KMS-11 (cell line): ENCODE results near the gene OXLD1.

Experiments used
- H2AFZ ChIP-seq: fragments of 200-600 bp; sonication (generic); 2 replicates; pipeline ENCODE4 v1.6.1; 2016; ENCODE audit warnings: antibody characterized with exemption, mixed run types, low read depth
- H3K27ac ChIP-seq: fragments of 200-600 bp; sonication (generic); 2 replicates; pipeline ENCODE4 v1.6.1; 2016; ENCODE audit warnings: mild to moderate bottlenecking, mixed run types
- H3K27me3 ChIP-seq: fragments of 200-600 bp; sonication (generic); 2 replicates; pipeline ENCODE4 v1.6.1; 2017; ENCODE audit warnings: mild to moderate bottlenecking, low read depth, mixed run types, moderate library complexity; ENCODE audit not compliant: insufficient read depth
- H3K36me3 ChIP-seq: fragments of 200-600 bp; sonication (generic); 2 replicates; pipeline ENCODE4 v1.6.1; 2017; ENCODE audit warnings: mild to moderate bottlenecking, mixed run types; ENCODE audit not compliant: insufficient read depth
- H3K4me1 ChIP-seq: fragments of 200-600 bp; sonication (generic); 2 replicates; pipeline ENCODE4 v1.6.1; 2016; ENCODE audit warnings: mild to moderate bottlenecking, low read depth, mixed run types; ENCODE audit not compliant: poor library complexity, severe bottlenecking
- H3K4me2 ChIP-seq: fragments of 200-600 bp; sonication (generic); 2 replicates; pipeline ENCODE4 v1.7.0; 2016; ENCODE audit warnings: mild to moderate bottlenecking, mixed run types
- H3K4me3 ChIP-seq: fragments of 200-600 bp; sonication (generic); IDR thresholded peaks from 2 replicates; pipeline ENCODE4 v1.6.1; 2017; ENCODE audit warnings: low read depth, low read length, mixed read lengths; ENCODE audit not compliant: insufficient read depth
- H3K79me2 ChIP-seq: fragments of 200-600 bp; sonication (generic); 2 replicates; pipeline ENCODE4 v1.6.1; 2016; ENCODE audit warnings: low read depth, mixed run types; ENCODE audit not compliant: insufficient read depth
- H3K9ac ChIP-seq: fragments of 200-600 bp; sonication (generic); 2 replicates; pipeline ENCODE4 v1.6.1; 2016; ENCODE audit warnings: mild to moderate bottlenecking, mixed run types
- H4K20me1 ChIP-seq: fragments of 200-600 bp; sonication (generic); 2 replicates; pipeline ENCODE4 v1.6.1; 2016; ENCODE audit warnings: mild to moderate bottlenecking, mixed run types; ENCODE audit not compliant: insufficient read depth
- CTCF ChIP-seq: fragments of 200-600 bp; sonication (generic); conservative IDR thresholded peaks from 2 replicates; pipeline ENCODE4 v1.6.1; 2017; ENCODE audit warnings: low read depth, mild to moderate bottlenecking, antibody characterized with exemption, low read length, moderate library complexity, mixed read lengths

OXLD1 gene

GRCh38 chr17:81690549-81690948 is 24.1 kb upstream of the OXLD1 start:
- Histone ChIP-seq H3K79me2 (peaks cover 14% of the 10 kb centered on the region), H3K36me3 (peaks cover 12% of the 10 kb centered on the region; the same call in 1 of the 2 replicates), H3K27ac (no peak overlapping the region), H3K4me3 (no peak overlapping the region), H4K20me1 (no peaks in the 10 kb centered on the region), H2AFZ (no peak overlapping the region), H3K9ac (no peak overlapping the region), H3K27me3 (no peaks in the 10 kb centered on the region), H3K4me1 (peaks cover 7% of the 10 kb centered on the region), H3K4me2 (no peak overlapping the region)
- no peak for TF ChIP-seq CTCF

GRCh38 chr17:81690066-81690465 is 23.7 kb upstream of the OXLD1 start:
- Histone ChIP-seq H3K4me3 (no peak overlapping the region), H2AFZ (no peak overlapping the region), H3K27me3 (no peaks in the 10 kb centered on the region), H4K20me1 (no peaks in the 10 kb centered on the region), H3K4me2 (no peak overlapping the region), H3K36me3 (peaks cover 12% of the 10 kb centered on the region; the same call in 1 of the 2 replicates), H3K9ac (no peak overlapping the region), H3K79me2 (peaks cover 19% of the 10 kb centered on the region), H3K27ac (no peak overlapping the region), H3K4me1 (peaks cover 12% of the 10 kb centered on the region)
- no peak for TF ChIP-seq CTCF

- H3K27me3 ChIP-seq: no peaks in the 10 kb centered on the region
- TF ChIP-seq CTCF: no peak
- H3K9ac ChIP-seq: no peak overlapping the region
- peaks cover 32% of the 10 kb centered on the region for H3K79me2 ChIP-seq
- H4K20me1 ChIP-seq: no peaks in the 10 kb centered on the region
- peaks cover 12% of the 10 kb centered on the region; the same call in 1 of the 2 replicates for H3K36me3 ChIP-seq
- peaks cover 18% of the 10 kb centered on the region for H3K4me1 ChIP-seq
- no peak overlapping the region for H2AFZ ChIP-seq
- H3K4me3 ChIP-seq: no peak overlapping the region
- no peak overlapping the region for H3K4me2 ChIP-seq
- H3K27ac ChIP-seq: no peak overlapping the region
Measured at GRCh38 chr17:81688616-81689015, 22.2 kb upstream of the OXLD1 start.

GRCh38 chr17:81687770-81688541 is 21.6 kb upstream of the OXLD1 start:
- H3K79me2 ChIP-seq: peaks cover 37% of the 10 kb centered on the region
- H3K36me3 ChIP-seq: peaks cover 12% of the 10 kb centered on the region; the same call in 1 of the 2 replicates
- no peak overlapping the region for H3K4me2 ChIP-seq
- no peak overlapping the region for H3K4me3 ChIP-seq
- H3K27me3 ChIP-seq: no peaks in the 10 kb centered on the region
- no peak for TF ChIP-seq CTCF
- H3K27ac ChIP-seq: no peak overlapping the region
- no peak overlapping the region for H2AFZ ChIP-seq
- peaks cover 18% of the 10 kb centered on the region for H3K4me1 ChIP-seq
- no peaks in the 10 kb centered on the region for H4K20me1 ChIP-seq
- no peak overlapping the region for H3K9ac ChIP-seq
